TTC549 (cell line): ENCODE results near the gene TTC27.
"Not testable (repeated sequence)": the region's sequence is repeated elsewhere in the genome, so short reads cannot be mapped to it uniquely, and the experiment has no call there.

Experiments used
- FAIRE-seq: peaks from 2 replicates; lab custom pipeline; 2012; peaks lifted over from hg19 to GRCh38; lab: Jason Lieb, UNC

Gene TTC27

GRCh38 chr2:32720771-32721170 is 92.9 kb downstream of the TTC27 start:
- FAIRE-seq, result no peak

GRCh38 chr2:32721376-32721775 is 93.5 kb downstream of the TTC27 start:
- FAIRE-seq, result no peak

DNA sequence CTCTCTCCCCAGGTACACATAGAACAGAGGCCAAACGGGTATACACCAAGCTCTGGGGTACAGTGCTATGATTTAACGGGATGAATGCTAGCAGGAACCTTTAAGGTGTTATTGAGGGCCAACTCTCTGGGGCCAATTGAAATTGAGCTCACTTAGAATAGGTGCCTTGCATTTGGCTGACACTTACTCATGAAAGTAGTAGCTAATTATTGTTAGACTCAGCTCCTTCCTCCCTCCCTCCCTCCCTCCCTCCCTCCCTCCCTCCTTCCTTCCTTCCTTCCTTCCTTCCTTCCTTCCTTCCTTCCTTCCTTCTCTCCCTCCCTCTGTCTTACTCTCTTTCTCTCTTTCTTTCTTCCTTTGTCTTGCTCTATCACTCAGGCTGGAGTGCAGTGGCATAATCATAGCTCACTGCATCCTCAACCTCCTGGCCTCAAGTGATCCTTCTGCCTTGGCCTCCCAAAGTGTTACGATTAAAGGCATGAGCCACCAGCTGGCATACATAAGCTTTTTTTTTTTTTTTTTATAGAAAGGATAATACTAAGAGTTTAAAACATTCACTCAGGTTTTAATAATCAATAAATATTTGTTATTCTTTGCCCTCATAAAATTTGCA is 95.7 kb downstream of the TTC27 start:
- FAIRE-seq, result no peak

DNA sequence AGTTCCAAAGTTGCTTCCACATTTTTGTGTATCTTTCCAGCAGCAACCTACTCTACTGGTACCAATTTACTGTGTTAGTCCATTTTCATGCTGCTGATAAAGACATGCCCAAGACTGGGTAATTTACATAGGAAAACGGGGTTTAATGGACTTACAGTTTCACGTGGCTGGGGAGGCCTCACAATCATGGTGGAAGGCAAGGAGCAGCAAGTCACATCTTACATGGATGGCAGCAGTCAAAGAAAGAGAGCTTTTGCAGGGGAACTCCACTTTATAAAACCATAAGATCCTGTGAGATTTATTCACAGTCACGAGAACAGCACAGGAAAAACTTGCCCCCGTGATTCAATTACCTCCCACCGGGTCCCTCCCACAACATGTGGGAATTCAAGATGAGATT is 98.8 kb downstream of the TTC27 start:
- FAIRE-seq, result not testable (repeated sequence)

- FAIRE-seq, result no peak
These were observed 99.3 kb downstream of the TTC27 start for GRCh38 chr2:32727157-32727556.

DNA sequence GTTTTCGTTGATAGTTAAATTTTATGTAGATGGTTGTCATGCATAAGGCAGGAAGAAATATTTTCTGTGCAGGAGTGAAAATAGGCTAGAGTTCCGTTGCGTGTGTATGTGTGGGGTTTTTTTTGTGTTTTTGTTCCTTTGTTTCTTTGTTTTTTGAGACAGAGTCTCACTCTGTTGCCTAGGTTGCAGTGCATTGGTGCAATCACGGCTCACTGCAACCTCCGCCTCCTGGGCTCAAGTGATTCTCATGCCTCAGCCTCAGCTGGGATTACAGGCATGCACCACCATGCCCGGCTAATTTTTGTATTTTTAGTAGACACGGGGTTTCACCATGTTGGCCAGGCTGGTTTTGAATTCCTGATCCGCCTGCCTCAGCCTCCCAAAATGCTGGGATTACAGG is 103.1 kb downstream of the TTC27 start:
- not testable (repeated sequence) for FAIRE-seq

DNA sequence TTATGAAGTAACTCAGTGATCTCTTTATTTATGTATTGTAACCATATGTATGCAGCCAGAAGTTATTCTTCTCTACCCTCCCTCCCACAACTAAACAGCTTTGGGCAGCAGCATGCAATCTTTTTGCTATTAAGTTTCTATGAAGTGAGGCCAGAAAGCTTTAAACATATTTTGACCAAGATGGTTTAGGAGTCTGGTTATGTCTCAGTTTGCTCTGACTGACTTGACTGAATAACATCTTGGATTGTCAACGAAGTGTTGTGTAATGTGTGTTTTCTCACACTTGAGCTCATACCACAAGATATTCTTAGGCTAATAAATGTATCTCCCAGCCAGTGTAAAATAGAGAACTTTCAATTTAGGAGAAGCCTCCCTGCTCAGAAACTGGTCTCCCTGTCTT is 104.3 kb downstream of the TTC27 start:
- FAIRE-seq, result no peak

GRCh38 chr2:32732912-32733472 is 105.1 kb downstream of the TTC27 start:
- FAIRE-seq, result no peak

DNA sequence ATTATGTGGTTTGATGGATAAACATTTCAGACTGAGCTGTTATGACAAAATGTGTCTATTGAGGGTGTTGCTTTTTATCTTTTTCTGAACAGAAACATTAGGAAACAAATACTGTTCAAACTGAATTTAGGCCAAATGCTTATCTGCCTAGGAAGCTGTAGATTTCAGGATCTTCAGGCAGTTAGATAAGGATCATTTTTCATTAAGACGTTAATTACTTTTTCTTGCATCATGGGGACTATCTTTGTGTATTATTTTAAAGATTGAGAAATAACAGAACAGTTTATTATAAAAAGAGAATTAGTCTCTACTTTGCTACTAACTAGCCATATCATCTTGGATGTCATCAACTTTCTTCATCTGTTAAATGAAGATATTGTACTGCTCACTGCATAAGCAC is 107.5 kb downstream of the TTC27 start:
- no peak for FAIRE-seq

- FAIRE-seq, result peak; percentile 3
These were observed 111.1 kb downstream of the TTC27 start for GRCh38 chr2:32738939-32739338.

DNA sequence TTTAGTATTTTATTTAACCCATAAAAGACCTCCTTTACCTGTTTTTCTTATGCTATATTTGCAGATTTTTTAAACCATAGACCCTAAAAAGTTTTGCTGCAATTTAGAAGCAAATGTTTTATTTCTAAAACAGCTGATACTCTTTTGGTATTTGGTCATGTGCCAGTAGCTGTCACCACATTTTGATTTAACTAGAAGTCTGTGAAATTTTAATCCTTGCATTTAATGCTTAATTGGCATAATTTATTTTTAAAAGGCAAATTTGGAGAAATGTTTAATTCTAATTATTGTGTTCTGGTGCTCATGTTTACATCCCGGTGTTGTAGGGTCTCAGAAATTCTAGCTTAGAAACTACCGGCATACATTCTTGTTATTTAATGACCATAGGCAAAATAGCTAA is 111.8 kb downstream of the TTC27 start:
- no peak for FAIRE-seq

DNA sequence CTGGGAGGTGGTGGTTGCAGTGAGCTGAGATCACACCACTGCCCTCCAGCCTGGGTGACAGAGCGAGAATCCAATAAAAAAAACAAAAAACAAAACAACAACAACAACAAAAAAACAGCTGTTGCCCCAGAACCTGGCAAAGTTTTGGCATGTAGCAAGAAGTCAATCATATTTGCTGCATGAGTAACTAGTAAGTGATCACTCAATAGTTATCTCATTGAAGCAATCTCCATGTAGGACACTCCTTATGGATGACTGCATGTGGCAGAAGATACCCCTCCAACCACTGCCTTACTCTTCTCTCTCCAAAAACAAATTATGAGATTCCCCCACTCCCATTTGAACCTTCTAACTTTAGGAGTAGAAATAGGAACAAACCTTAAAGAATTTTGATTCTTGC is 113.7 kb downstream of the TTC27 start:
- no peak for FAIRE-seq

GRCh38 chr2:32742376-32742775 is 114.5 kb downstream of the TTC27 start:
- FAIRE-seq, result no peak

GRCh38 chr2:32743480-32744236 is 115.8 kb downstream of the TTC27 start:
- no peak for FAIRE-seq

DNA sequence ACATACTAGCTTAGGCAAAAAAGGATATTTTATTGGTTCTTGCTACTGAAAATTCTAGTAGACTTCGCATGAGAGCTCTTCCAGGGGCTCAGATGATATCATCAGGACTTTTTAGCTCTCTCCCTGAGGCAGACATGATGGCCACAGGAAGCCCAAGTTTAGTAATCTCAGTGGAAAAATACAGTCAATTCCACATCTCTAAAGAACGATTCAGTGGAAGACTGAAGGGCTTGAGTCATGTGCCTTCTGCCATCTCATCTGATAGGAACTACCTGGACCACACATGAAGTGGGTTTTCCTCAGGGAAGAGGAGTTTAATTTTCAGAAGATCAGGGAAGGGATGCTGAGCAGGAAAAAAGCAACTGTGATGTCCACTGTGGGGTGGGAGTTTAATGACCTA is 117.3 kb downstream of the TTC27 start:
- no peak for FAIRE-seq

DNA sequence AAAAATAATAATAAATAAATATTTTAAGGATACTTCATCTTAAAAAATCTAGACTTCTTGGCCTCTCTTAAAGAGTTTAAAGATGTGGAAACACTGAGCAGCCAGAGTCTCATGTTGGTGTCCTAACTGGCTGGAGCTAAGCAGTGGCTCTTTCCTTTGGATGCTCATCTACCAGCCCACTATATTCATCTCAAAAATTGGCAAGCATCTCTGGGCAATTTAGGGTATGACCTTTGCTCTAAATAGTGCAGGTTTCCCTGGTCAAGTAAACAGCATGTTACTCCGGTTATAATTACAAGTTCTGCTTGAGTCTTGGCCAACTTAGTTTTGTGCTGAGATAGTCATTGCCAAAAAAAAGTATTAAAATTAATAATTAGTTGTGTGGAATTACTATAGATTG is 117.8 kb downstream of the TTC27 start:
- no peak for FAIRE-seq

GRCh38 chr2:32746669-32747068 is 118.8 kb downstream of the TTC27 start:
- FAIRE-seq, result no peak

DNA sequence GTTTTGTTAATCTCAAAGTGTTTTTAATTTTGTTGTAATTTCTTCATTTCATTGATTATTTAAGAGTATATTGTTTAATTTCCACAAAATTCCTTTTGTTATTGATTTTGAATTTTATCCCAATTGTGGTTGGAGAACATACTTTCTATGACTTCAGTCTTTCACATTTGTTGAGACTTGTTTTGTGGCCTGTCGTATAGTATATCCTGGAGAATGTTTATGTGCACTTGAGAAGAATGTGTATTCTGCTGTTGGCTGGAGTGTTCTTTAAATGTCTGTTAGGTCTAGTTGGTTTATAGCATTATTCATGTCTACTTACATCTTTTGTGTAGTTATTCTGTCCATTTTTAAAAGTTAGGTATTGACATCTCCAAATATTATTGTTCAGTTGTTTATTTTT is 120.3 kb downstream of the TTC27 start:
- peak; percentile 32 for FAIRE-seq

DNA sequence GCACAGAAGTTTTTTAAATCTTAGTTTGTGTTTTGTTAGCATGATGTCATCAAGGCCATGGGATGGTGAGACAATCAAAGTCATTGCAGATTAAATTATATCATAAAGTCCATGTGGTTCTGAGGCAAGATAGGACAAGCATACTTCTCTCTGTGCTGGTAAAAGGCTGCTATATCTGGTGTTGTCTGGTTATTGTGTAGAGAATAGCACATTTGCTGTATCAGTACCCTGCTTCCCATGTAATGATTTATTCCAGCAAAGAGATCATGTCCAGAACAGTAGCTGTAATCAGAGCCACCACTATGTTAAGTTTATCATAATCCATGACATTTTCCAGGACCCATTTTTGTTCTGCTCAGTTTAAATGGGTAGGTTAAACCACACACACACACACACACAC is 123.0 kb downstream of the TTC27 start:
- FAIRE-seq, result no peak

DNA sequence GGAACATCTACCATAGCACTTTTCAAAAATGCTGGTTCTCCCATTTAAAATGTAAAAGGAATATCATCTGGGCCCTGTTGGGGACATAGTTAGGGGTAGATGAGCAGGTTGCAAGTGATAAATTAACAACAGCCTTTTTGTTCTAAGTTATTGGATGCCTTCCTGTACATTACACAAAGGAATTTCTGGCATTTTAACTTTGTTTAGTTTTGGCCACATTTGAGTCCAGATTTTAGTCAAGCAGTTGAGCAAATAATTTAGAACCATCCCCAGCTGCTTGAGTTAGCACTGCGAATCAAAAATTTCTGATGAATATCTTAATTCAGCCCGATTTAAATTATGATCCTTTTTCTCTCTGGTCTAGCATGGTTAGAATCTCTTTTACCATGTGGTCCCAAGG is 124.4 kb downstream of the TTC27 start:
- no peak for FAIRE-seq

- FAIRE-seq, result no peak
These were observed 125.1 kb downstream of the TTC27 start for GRCh38 chr2:32752952-32753351.

DNA sequence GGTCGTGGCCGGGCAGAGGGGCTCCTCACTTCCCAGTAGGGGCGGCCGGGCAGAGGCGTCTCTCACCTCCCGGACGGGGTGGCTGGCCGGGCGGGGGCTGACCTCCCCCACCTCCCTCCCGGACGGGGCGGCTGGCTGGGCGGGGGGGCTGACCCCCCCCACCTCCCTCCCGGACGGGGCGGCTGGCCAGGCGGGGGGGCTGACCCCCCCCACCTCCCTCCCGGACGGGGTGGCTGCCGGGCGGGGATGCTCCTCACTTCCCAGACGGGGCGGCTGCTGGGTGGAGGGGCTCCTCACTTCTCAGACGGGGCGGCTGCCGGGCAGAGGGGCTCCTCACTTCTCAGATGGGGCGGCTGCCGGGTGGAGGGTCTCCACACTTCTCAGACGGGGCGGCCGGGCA is 126.8 kb downstream of the TTC27 start:
- FAIRE-seq, result not testable (repeated sequence)

- FAIRE-seq, result no peak
These were observed 127.8 kb downstream of the TTC27 start for GRCh38 chr2:32755666-32756065.
